K562 (cell line): ENCODE data around the gene PRTFDC1. TPM values are rescaled to one million over a fixed set of nuclear protein-coding genes. Genes with fewer than 3 reads are reported as not detected.
A peak's percentile ranks its signal among the peaks of the same experiment; 100 is the strongest.

Experiments
- BRCA1 ChIP-seq, 2 experiments: fragments of 450-650 bp in 1 of 2; sonication (generic) in 1 of 2; formaldehyde crosslinking in 1 of 2; IDR thresholded peaks; 2 replicates each; pipeline versions ENCODE4 v1.5.0 to v1.6.1; 2017 to 2020; ENCODE audit warnings: mild to moderate bottlenecking in 1 of 2, missing genetic modification reagents in 1 of 2
- BRF1 ChIP-seq: IDR thresholded peaks from 3 replicates; pipeline ENCODE4 v1.6.1; 2011; ENCODE audit warnings: borderline replicate concordance, mild to moderate bottlenecking; ENCODE audit not compliant: insufficient read length; ENCODE audit errors: extremely low read depth
- CREB1 ChIP-seq, 2 experiments: sonication (generic) in 1 of 2; formaldehyde crosslinking in 1 of 2; IDR thresholded peaks; 2 replicates each; pipeline versions ENCODE4 v1.6.1 to v1.8.0; 2012 to 2022; ENCODE audit warnings: inconsistent platforms in 1 of 2, mild to moderate bottlenecking in 1 of 2, missing genetic modification reagents in 1 of 2, moderate library complexity in 1 of 2
- EP400 ChIP-seq: fragments of 450-650 bp; IDR thresholded peaks from 2 replicates; pipeline ENCODE4 v1.6.1; 2017; ENCODE audit warnings: antibody characterized with exemption, mild to moderate bottlenecking, moderate library complexity
- ETV5 ChIP-seq: sonication (generic); formaldehyde crosslinking; IDR thresholded peaks from 2 replicates; pipeline ENCODE4 v1.4.0; 2020; ENCODE audit warnings: low read depth, mild to moderate bottlenecking, missing genetic modification reagents
- HCFC1 ChIP-seq: IDR thresholded peaks from 2 replicates; pipeline ENCODE4 v1.6.1; 2012; ENCODE audit warnings: low read depth, low read length, improper control_type of control experiment
- KAT7 ChIP-seq: sonication (generic); formaldehyde crosslinking; IDR thresholded peaks from 2 replicates; pipeline ENCODE4 v1.8.0; 2022; ENCODE audit warnings: missing genetic modification reagents, mild to moderate bottlenecking, borderline replicate concordance
- KHSRP ChIP-seq: fragments of 450-650 bp; IDR thresholded peaks from 2 replicates; pipeline ENCODE4 v1.6.1; 2017
- NR1H2 ChIP-seq: sonication (generic); formaldehyde crosslinking; IDR thresholded peaks from 2 replicates; pipeline ENCODE4 v1.4.0; 2020; ENCODE audit warnings: mild to moderate bottlenecking, missing genetic modification reagents
- NR2C2 ChIP-seq, 2 experiments: fragments of 200-800 bp in 1 of 2; sonication (Bioruptor generic) in 1 of 2; sonication (generic) in 1 of 2; formaldehyde crosslinking in 1 of 2; IDR thresholded peaks; 2 replicates each; pipeline versions ENCODE4 v1.6.1 to v1.8.0; 2016 to 2022; ENCODE audit warnings: mild to moderate bottlenecking in 1 of 2, missing compliant biosample characterization in 1 of 2, missing genetic modification characterization in 1 of 2, missing genetic modification reagents in 1 of 2
- NR4A1 ChIP-seq, 2 experiments: fragments of 250-450 bp in 1 of 2; fragments of 450-650 bp in 1 of 2; sonication (Bioruptor Pico) in 1 of 2; IDR thresholded peaks; 2 replicates each; pipeline versions ENCODE4 v1.4.0 to v1.6.1; 2016 to 2020; ENCODE audit warnings: mild to moderate bottlenecking in 2 of 2, missing compliant biosample characterization in 1 of 2, missing genetic modification characterization in 1 of 2, moderate library complexity in 1 of 2
- PRMT5 ChIP-seq: sonication (generic); formaldehyde crosslinking; IDR thresholded peaks from 2 replicates; pipeline ENCODE4 v1.5.0; 2020; ENCODE audit warnings: missing genetic modification reagents
- PTRF ChIP-seq: fragments of 450-650 bp; IDR thresholded peaks from 2 replicates; pipeline ENCODE4 v1.6.1; 2016; ENCODE audit warnings: mild to moderate bottlenecking, missing genetic modification characterization, missing compliant biosample characterization
- RCOR1 ChIP-seq, 2 experiments: IDR thresholded peaks; 2 replicates each; pipeline ENCODE4 v1.6.1; 2012; ENCODE audit warnings: low read depth in 2 of 2, low read length in 2 of 2, borderline replicate concordance in 1 of 2, improper control_type of control experiment in 1 of 2
- SMAD4 ChIP-seq: fragments of 250-450 bp; sonication (Bioruptor Pico); conservative IDR thresholded peaks from 2 replicates; pipeline ENCODE4 v1.8.0; 2021; ENCODE audit warnings: inconsistent platforms, mild to moderate bottlenecking, moderate library complexity
- ZNF699 ChIP-seq: fragments of 250-450 bp; sonication (Bioruptor Pico); IDR thresholded peaks from 2 replicates; pipeline ENCODE4 v1.8.0; 2021; ENCODE audit warnings: mild to moderate bottlenecking, moderate library complexity; ENCODE audit not compliant: insufficient replicate concordance
- ZNF766 ChIP-seq: fragments of 200-800 bp; sonication (Bioruptor generic); conservative IDR thresholded peaks from 2 replicates; pipeline ENCODE4 v1.6.1; 2016; ENCODE audit warnings: missing genetic modification characterization, missing compliant biosample characterization
- polyA plus RNA-seq, 8 experiments: library from polyadenylated mRNA; depleted of rRNA in 4 of 8; stranded (reverse) in 5 of 8; unstranded in 3 of 8; fragments of >200 nt; fragmentation: Nextera tagmentation in 2 of 8; fragmentation: Illumina TruSeq in 1 of 8; extraction: Ambion mirVana in 2 of 8; extraction: Trizol in 1 of 8; gene quantifications; 2 replicates each; pipeline versions ENCODE4 v1.2.1 to v1.2.3, GENCODE V29; 2011 to 2014; ENCODE audit warnings: inconsistent platforms in 1 of 8, missing spikeins in 1 of 8
- total RNA-seq, 7 experiments: library from RNA; depleted of rRNA in 6 of 7; stranded (reverse); fragments of >200 nt in 6 of 7; fragmentation: Illumina TruSeq in 2 of 7; extraction: Trizol in 2 of 7; gene quantifications; 2 replicates each; pipeline versions ENCODE4 v1.2.1 to v1.2.3, GENCODE V29; 2011 to 2021; ENCODE audit warnings: low replicate concordance in 1 of 7
- TF ChIP-seq, protein P1 (sequence below): fragments of 450-650 bp; formaldehyde crosslinking; IDR thresholded peaks from 2 replicates; pipeline ENCODE4 v1.4.0; 2020; ENCODE audit warnings: mild to moderate bottlenecking, moderate library complexity
- TF ChIP-seq, protein P2 (sequence below): fragments of 450-650 bp; conservative IDR thresholded peaks from 2 replicates; pipeline ENCODE4 v1.6.1; 2016; ENCODE audit warnings: missing genetic modification characterization, low read depth, mild to moderate bottlenecking, missing compliant biosample characterization, moderate library complexity
- TF ChIP-seq, protein P3 (sequence below), 2 experiments: fragments of 450-650 bp; conservative IDR thresholded peaks; 2 replicates each; pipeline ENCODE4 v1.6.1; 2017; ENCODE audit warnings: mild to moderate bottlenecking in 2 of 2, moderate library complexity in 2 of 2
- TF ChIP-seq, protein P4 (sequence below): sonication (generic); formaldehyde crosslinking; IDR thresholded peaks from 2 replicates; pipeline ENCODE4 v1.8.0; 2022; ENCODE audit warnings: missing genetic modification reagents, mild to moderate bottlenecking, borderline replicate concordance

The PRTFDC1 gene
- total and polyA plus RNA-seq, 9 of the 15 experiments (the other 6 are each of a cell fraction or from before 2014, with no cell fraction given), result 7.0 to 27.6 (median 10.0) TPM

DNA sequence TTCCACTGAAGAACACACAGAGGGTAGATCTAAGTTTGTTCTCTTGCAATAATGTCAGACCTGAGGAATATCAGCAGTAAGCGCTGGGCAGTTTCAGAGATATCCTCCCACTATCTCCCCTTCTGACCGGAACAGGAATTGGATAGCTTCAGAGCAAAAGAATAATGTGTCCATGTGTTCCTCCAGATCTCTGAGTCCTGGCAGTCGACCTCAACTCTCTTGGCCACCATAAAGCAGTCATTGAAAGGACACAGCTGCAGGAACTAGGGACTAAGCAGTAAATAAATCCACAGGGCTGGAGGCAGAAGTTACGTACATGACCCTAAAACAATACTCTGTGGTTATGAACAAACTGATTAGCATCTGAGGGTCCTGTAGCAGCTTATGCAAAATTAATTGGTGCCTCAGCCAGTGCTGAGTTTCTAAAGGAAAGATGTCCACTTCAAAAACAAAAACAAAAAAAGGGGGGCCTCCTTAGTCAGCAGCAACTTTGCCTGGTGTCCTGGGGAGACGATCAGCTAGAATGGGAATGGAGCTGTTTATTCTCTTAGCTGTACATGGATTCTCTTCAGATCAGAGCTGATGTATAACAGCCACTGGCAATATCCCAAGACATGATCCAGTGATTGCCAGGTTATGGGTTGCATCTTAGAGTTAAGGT, 6.4 kb upstream of the PRTFDC1 start (continued):
- TF ChIP-seq KAT7 (CRISPR knock-in tag), result no peak
- TF ChIP-seq, protein P1, sequence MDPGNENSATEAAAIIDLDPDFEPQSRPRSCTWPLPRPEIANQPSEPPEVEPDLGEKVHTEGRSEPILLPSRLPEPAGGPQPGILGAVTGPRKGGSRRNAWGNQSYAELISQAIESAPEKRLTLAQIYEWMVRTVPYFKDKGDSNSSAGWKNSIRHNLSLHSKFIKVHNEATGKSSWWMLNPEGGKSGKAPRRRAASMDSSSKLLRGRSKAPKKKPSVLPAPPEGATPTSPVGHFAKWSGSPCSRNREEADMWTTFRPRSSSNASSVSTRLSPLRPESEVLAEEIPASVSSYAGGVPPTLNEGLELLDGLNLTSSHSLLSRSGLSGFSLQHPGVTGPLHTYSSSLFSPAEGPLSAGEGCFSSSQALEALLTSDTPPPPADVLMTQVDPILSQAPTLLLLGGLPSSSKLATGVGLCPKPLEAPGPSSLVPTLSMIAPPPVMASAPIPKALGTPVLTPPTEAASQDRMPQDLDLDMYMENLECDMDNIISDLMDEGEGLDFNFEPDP (CRISPR knock-in tag), result no peak
- TF ChIP-seq BRCA1 (IDR thresholded peaks at IDR 0.05), result no peak
- no peak for TF ChIP-seq BRCA1 (CRISPR knock-in tag; IDR thresholded peaks at IDR 0.05)
- peak; percentile 73; the same call in 1 of the 2 replicates for TF ChIP-seq ZNF766 (CRISPR knock-in tag)
- TF ChIP-seq NR1H2, result no peak
- TF ChIP-seq RCOR1 (IDR thresholded peaks at IDR 0.05; ENCODE audit: borderline replicate concordance in 1 of 2, low read depth in 2 of 2, low read length in 2 of 2), result peak in 1 of 2 experiments; percentile 43; a peak in 1 of 4 replicates
- 0 out of 2 replicates have a peak, but pooled peaks have one; percentile 24 for TF ChIP-seq HCFC1
- no peak for TF ChIP-seq PTRF
- TF ChIP-seq PRMT5 (CRISPR knock-in tag), result no peak
- TF ChIP-seq ETV5 (CRISPR knock-in tag), result peak; percentile 36; the same call in 1 of the 2 replicates
- 0 out of 2 replicates have a peak, but pooled peaks have one; percentile 41 for TF ChIP-seq NR4A1 (CRISPR knock-in tag; IDR thresholded peaks at IDR 0.05)
- no peak for TF ChIP-seq NR4A1 (tag; IDR thresholded peaks at IDR 0.05)
- TF ChIP-seq, protein P2, sequence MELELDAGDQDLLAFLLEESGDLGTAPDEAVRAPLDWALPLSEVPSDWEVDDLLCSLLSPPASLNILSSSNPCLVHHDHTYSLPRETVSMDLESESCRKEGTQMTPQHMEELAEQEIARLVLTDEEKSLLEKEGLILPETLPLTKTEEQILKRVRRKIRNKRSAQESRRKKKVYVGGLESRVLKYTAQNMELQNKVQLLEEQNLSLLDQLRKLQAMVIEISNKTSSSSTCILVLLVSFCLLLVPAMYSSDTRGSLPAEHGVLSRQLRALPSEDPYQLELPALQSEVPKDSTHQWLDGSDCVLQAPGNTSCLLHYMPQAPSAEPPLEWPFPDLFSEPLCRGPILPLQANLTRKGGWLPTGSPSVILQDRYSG (tag), result 0 out of 2 replicates have a peak, but pooled peaks have one; percentile 25
- TF ChIP-seq ZNF699 (CRISPR knock-in tag), result no peak
- TF ChIP-seq, protein P3, sequence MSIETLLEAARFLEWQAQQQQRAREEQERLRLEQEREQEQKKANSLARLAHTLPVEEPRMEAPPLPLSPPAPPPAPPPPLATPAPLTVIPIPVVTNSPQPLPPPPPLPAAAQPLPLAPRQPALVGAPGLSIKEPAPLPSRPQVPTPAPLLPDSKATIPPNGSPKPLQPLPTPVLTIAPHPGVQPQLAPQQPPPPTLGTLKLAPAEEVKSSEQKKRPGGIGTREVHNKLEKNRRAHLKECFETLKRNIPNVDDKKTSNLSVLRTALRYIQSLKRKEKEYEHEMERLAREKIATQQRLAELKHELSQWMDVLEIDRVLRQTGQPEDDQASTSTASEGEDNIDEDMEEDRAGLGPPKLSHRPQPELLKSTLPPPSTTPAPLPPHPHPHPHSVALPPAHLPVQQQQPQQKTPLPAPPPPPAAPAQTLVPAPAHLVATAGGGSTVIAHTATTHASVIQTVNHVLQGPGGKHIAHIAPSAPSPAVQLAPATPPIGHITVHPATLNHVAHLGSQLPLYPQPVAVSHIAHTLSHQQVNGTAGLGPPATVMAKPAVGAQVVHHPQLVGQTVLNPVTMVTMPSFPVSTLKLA (conservative IDR thresholded peaks at IDR 0.05), result 0 out of 4 replicates have a peak, but pooled peaks of 1 of the 2 experiments have one; percentile 35
- no peak for TF ChIP-seq BRF1
- 0 out of 2 replicates have a peak, but pooled peaks have one; percentile 35 for TF ChIP-seq EP400
- no peak for TF ChIP-seq CREB1 (IDR thresholded peaks at IDR 0.05)
- TF ChIP-seq CREB1 (CRISPR knock-in tag; IDR thresholded peaks at IDR 0.05), result no peak
- TF ChIP-seq SMAD4 (CRISPR knock-in tag), result 0 out of 2 replicates have a peak, but pooled peaks have one; percentile 39
- TF ChIP-seq, protein P4, sequence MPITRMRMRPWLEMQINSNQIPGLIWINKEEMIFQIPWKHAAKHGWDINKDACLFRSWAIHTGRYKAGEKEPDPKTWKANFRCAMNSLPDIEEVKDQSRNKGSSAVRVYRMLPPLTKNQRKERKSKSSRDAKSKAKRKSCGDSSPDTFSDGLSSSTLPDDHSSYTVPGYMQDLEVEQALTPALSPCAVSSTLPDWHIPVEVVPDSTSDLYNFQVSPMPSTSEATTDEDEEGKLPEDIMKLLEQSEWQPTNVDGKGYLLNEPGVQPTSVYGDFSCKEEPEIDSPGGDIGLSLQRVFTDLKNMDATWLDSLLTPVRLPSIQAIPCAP (CRISPR knock-in tag), result no peak
- no peak for TF ChIP-seq NR2C2 (CRISPR knock-in tag; IDR thresholded peaks at IDR 0.05)
- TF ChIP-seq NR2C2 (tag; IDR thresholded peaks at IDR 0.05), result peak; percentile 57; the same call in 1 of the 2 replicates
- TF ChIP-seq KHSRP, result no peak
